GM12878 (cell line): ENCODE results near the gene ARHGEF38. TPM values are rescaled to one million over a fixed set of nuclear protein-coding genes. Genes with fewer than 3 reads are reported as not detected.

Experiments used
- ATAC-seq: fragments of 200-7000 bp; cut with Tn5 transposase; 3 replicates; pipeline ENCODE4 v1.9.1; 2020; ENCODE audit warnings: mild to moderate bottlenecking, moderate library complexity
- BruUV-seq: library from RNA; stranded (reverse); fragments of 400-500 nt; replicated peaks from 2 replicates; lab custom pipeline; 2021; lab: Mats Ljungman, UMichigan
- CTCF ChIA-PET: fragments of 300-600 bp; sonication (Branson Sonifier 250); formaldehyde crosslinking; extraction: SDS; loops from one replicate; lab custom pipeline; 2021; ENCODE audit warnings: inconsistent platforms; lab: Yijun Ruan, JAX
- POLR2A ChIA-PET: fragments of 350-600 bp; formaldehyde crosslinking; extraction: SDS; loops from one replicate; lab custom pipeline; 2021; ENCODE audit warnings: inconsistent platforms; lab: Charles Lee
- RAD21 ChIA-PET: fragments of 300-600 bp; sonication (Branson Sonifier 250); formaldehyde crosslinking; loops from one replicate; lab custom pipeline; 2023; ENCODE audit warnings: antibody characterized with exemption; ENCODE audit not compliant: unreplicated experiment; lab: Charles Lee
- SMC1A ChIA-PET: fragments of 300-600 bp; sonication (Branson Sonifier 250); formaldehyde crosslinking; loops from one replicate; lab custom pipeline; 2023; ENCODE audit not compliant: unreplicated experiment, uncharacterized antibody; lab: Charles Lee
- DNase-seq: peaks from one replicate; pipeline ENCODE4 v3.0.0-alpha.2; 2011; ENCODE audit warnings: low read depth, low spot score
- FAIRE-seq: peaks from 3 replicates; lab custom pipeline; 2011; peaks lifted over from hg19 to GRCh38; lab: Jason Lieb, UNC
- H2AFZ ChIP-seq: 2 replicates; pipeline ENCODE4 v1.6.0; 2011; ENCODE audit warnings: low read depth, low read length, control low read depth; ENCODE audit not compliant: control insufficient read depth
- H3K27ac ChIP-seq: 2 replicates; pipeline ENCODE4 v1.5.1; 2011; ENCODE audit warnings: control low read depth; ENCODE audit not compliant: control insufficient read depth, insufficient read depth
- H3K27me3 ChIP-seq, 2 experiments: replicated peaks in 1 of 2; 2 replicates each; pipeline versions ENCODE4 v1.6.0 to v1.6.1; 2011; ENCODE audit warnings: low read length in 1 of 2; ENCODE audit not compliant: control insufficient read depth in 2 of 2, insufficient read depth in 2 of 2
- H3K36me3 ChIP-seq, 2 experiments: 2 replicates each; pipeline ENCODE4 v1.5.1; 2011; ENCODE audit warnings: low read length in 1 of 2; ENCODE audit not compliant: control insufficient read depth in 2 of 2, insufficient read depth in 2 of 2
- H3K4me1 ChIP-seq: 2 replicates; pipeline ENCODE4 v1.6.1; 2011; ENCODE audit warnings: mild to moderate bottlenecking, low read length, moderate library complexity, mixed read lengths; ENCODE audit not compliant: control insufficient read depth, insufficient read depth
- H3K4me2 ChIP-seq: 2 replicates; pipeline ENCODE4 v1.6.0; 2011; ENCODE audit warnings: control low read depth; ENCODE audit not compliant: control insufficient read depth, insufficient read depth
- H3K4me3 ChIP-seq: fragments of 200-600 bp; sonication (generic); 2 replicates; pipeline ENCODE4 v1.5.1; 2016
- H3K79me2 ChIP-seq: 2 replicates; pipeline ENCODE4 v1.6.0; 2011; ENCODE audit warnings: low read length; ENCODE audit not compliant: control insufficient read depth, insufficient read depth
- H3K9ac ChIP-seq: 2 replicates; pipeline ENCODE4 v1.8.0; 2011; ENCODE audit warnings: low read length, control low read depth, mixed read lengths; ENCODE audit not compliant: control insufficient read depth, insufficient read depth
- H3K9me3 ChIP-seq: replicated peaks from 3 replicates; pipeline ENCODE4 v1.5.1; 2011; ENCODE audit warnings: mild to moderate bottlenecking, low read length; ENCODE audit not compliant: control insufficient read depth, insufficient read depth
- H4K20me1 ChIP-seq: 2 replicates; pipeline ENCODE4 v1.6.0; 2011; ENCODE audit not compliant: control insufficient read depth, insufficient read depth
- ATF2 ChIP-seq: IDR thresholded peaks from 2 replicates; pipeline ENCODE4 v1.6.1; 2012; ENCODE audit warnings: low read length, inconsistent platforms
- BACH1 ChIP-seq: fragments of 450-650 bp; IDR thresholded peaks from 2 replicates; pipeline ENCODE4 v1.6.1; 2017; ENCODE audit warnings: mild to moderate bottlenecking, borderline replicate concordance
- CHD4 ChIP-seq: fragments of 200-600 bp; sonication (generic); IDR thresholded peaks from 2 replicates; pipeline ENCODE4 v1.6.1; 2016; ENCODE audit warnings: mild to moderate bottlenecking
- GABPA ChIP-seq: IDR thresholded peaks from 2 replicates; pipeline ENCODE4 v1.6.1; 2014; ENCODE audit warnings: antibody characterized with exemption, low read depth, mild to moderate bottlenecking, inconsistent platforms
- IRF3 ChIP-seq: fragments of 450-650 bp; IDR thresholded peaks from 2 replicates; pipeline ENCODE4 v1.6.1; 2014; ENCODE audit warnings: mild to moderate bottlenecking
- IRF5 ChIP-seq: fragments of 450-650 bp; IDR thresholded peaks from 2 replicates; pipeline ENCODE4 v1.6.1; 2017; ENCODE audit warnings: borderline replicate concordance
- MTA3 ChIP-seq: IDR thresholded peaks from 2 replicates; pipeline ENCODE4 v1.6.1; 2012; ENCODE audit warnings: low read length, inconsistent platforms, borderline replicate concordance
- NFYB ChIP-seq: IDR thresholded peaks from 2 replicates; pipeline ENCODE4 v1.6.1; 2011; ENCODE audit warnings: low read depth, mild to moderate bottlenecking, low read length, improper control_type of control experiment, moderate library complexity; ENCODE audit not compliant: insufficient read depth
- NR2F1 ChIP-seq: fragments of 450-650 bp; conservative IDR thresholded peaks from 2 replicates; pipeline ENCODE4 v1.6.1; 2017; ENCODE audit warnings: mild to moderate bottlenecking
- PAX8 ChIP-seq: fragments of 450-650 bp; IDR thresholded peaks from 2 replicates; pipeline ENCODE4 v1.6.1; 2017; ENCODE audit warnings: mild to moderate bottlenecking, moderate library complexity
- POLR2A ChIP-seq: IDR thresholded peaks from 2 replicates; pipeline ENCODE4 v1.6.1; 2011; ENCODE audit warnings: low read depth, mild to moderate bottlenecking, low read length
- RAD51 ChIP-seq: fragments of 450-650 bp; IDR thresholded peaks from 2 replicates; pipeline ENCODE4 v1.6.1; 2016; ENCODE audit warnings: moderate library complexity, mild to moderate bottlenecking, inconsistent platforms
- SIX5 ChIP-seq: IDR thresholded peaks from 2 replicates; pipeline ENCODE4 v1.6.1; 2011; ENCODE audit warnings: mild to moderate bottlenecking, low read depth, low read length, moderate library complexity; ENCODE audit not compliant: severe bottlenecking
- SKIL ChIP-seq: fragments of 450-650 bp; IDR thresholded peaks from 2 replicates; pipeline ENCODE4 v1.6.1; 2017; ENCODE audit warnings: mild to moderate bottlenecking, low read depth, inconsistent platforms; ENCODE audit not compliant: poor library complexity, severe bottlenecking
- SREBF2 ChIP-seq: IDR thresholded peaks from 2 replicates; pipeline ENCODE4 v1.6.1; 2012; ENCODE audit warnings: mild to moderate bottlenecking, low read length
- YY1 ChIP-seq: IDR thresholded peaks from 2 replicates; pipeline ENCODE4 v1.6.1; 2011; ENCODE audit warnings: low read depth, mild to moderate bottlenecking, low read length
- ZNF207 ChIP-seq: fragments of 450-650 bp; IDR thresholded peaks from 2 replicates; pipeline ENCODE4 v1.6.1; 2014; ENCODE audit warnings: antibody characterized with exemption, mild to moderate bottlenecking, borderline replicate concordance
- WGBS: methylation state at CpG from one replicate; pipeline ENCODE4 v1.1.6; 2016; ENCODE audit warnings: low lambda C conversion rate; ENCODE audit not compliant: insufficient replicate concordance, insufficient coverage; ENCODE audit errors: missing lambda C conversion rate; 5-methylcytosine and 5-hydroxymethylcytosine counted together
- in situ Hi-C: fragments of 300-500 bp; cut with MboI; formaldehyde crosslinking; loops from 9 replicates; pipeline ENCODE4 v1.14.3; 2018; ENCODE audit warnings: mixed read lengths
- intact Hi-C: fragments of 100-400 bp; cut with micrococcal nuclease; formaldehyde crosslinking; loops from one replicate; pipeline ENCODE4 v1.14.2; 2022; ENCODE audit not compliant: unreplicated experiment
- polyA plus RNA-seq, 11 experiments: library from polyadenylated mRNA; depleted of rRNA in 4 of 11; unstranded in 6 of 11; stranded (reverse) in 5 of 11; fragments of >200 nt; fragmentation: Nextera tagmentation in 4 of 11; fragmentation: Illumina TruSeq in 1 of 11; extraction: Ambion mirVana in 4 of 11; extraction: Trizol in 1 of 11; gene quantifications; 1 replicate in 1 of 11; 2 replicates in 10 of 11; pipeline versions ENCODE4 v1.2.1 to v1.2.3, GENCODE V29; 2011 to 2016; ENCODE audit warnings: inconsistent platforms in 2 of 11, missing spikeins in 2 of 11, low read depth in 1 of 11
- total RNA-seq, 4 experiments: library from RNA; depleted of rRNA in 3 of 4; stranded (reverse); fragments of >200 nt in 3 of 4; fragmentation: Illumina TruSeq in 1 of 4; extraction: Trizol in 1 of 4; gene quantifications; 2 replicates each; pipeline versions ENCODE4 v1.2.1 to v1.2.3, GENCODE V29; 2013 to 2021

ARHGEF38 gene
- total and polyA plus RNA-seq, 10 of the 15 experiments (the other 5 are each of a cell fraction or from before 2014, with no cell fraction given): 0.01 to 1.1 (median 0.09) TPM; not detected in 2

GRCh38 chr4:105709081-105709450 is 156.6 kb downstream of the ARHGEF38 start:
- H3K9me3 ChIP-seq: no peaks in the 10 kb centered on the region; the same call in 1 of the 3 replicates
- CTCF ChIA-PET: interaction anchor here (0.6 to 7.0 kb wide), 4 partner anchors 86 to 213 kb away, joined by 3 to 106 read pairs (median 4); no protein-coding TSS in a partner anchor
- H3K27ac ChIP-seq: peak overlapping the region; percentile 81
- intact Hi-C loops (no loop called here), in situ Hi-C loops (no loop called here)
- H3K4me1 ChIP-seq: no peaks in the 10 kb centered on the region
- TSS peak; percentile 73 for BruUV-seq
- RAD21 ChIA-PET: interaction anchor here (1.0 kb wide), 1 partner anchor 10 kb away, joined by 5 read pairs; no protein-coding TSS in a partner anchor
- POLR2A ChIA-PET: interaction anchor here (1.0 to 1.8 kb wide), 3 partner anchors 9 to 112 kb away, joined by 3 to 5 read pairs (median 4); no protein-coding TSS in a partner anchor
- TF ChIP-seq ATF2 (no peak), IRF5 (no peak), IRF3 (no peak), BACH1 (no peak), GABPA (no peak), YY1 (no peak), NFYB (no peak), SKIL (no peak), SREBF2 (no peak), CHD4 (no peak), PAX8 (no peak), NR2F1 (no peak), RAD51 (no peak), SIX5 (no peak), POLR2A (no peak), ZNF207 (no peak), MTA3 (no peak)
- WGBS: under 1% methylated on average over 11 of the region's 11 CpGs
- ATAC-seq (peak; percentile 62), FAIRE-seq (no peak), DNase-seq (no peak)
- peak overlapping the region; percentile 95 for H3K9ac ChIP-seq
- SMC1A ChIA-PET: interaction anchor here (0.7 to 1.7 kb wide), 5 partner anchors 10 to 851 kb away, joined by 3 to 7 read pairs (median 3); no protein-coding TSS in a partner anchor
- peaks cover 76% of the 10 kb centered on the region for H3K79me2 ChIP-seq
- no peaks in the 10 kb centered on the region; a peak in 1 of 4 replicates for H3K36me3 ChIP-seq
- H3K4me3 ChIP-seq: peak overlapping the region; percentile 99
- no peaks in the 10 kb centered on the region for H4K20me1 ChIP-seq
- no peaks in the 10 kb centered on the region for H3K27me3 ChIP-seq
- peak overlapping the region; percentile 86 for H3K4me2 ChIP-seq
- H2AFZ ChIP-seq: peak overlapping the region; percentile 88
